ENCODE data around the gene ARL6IP5. TPM values are rescaled to one million over a fixed set of nuclear protein-coding genes. Genes with fewer than 3 reads are reported as not detected.

Gene ARL6IP5
- total and polyA plus RNA-seq, 2 of the 13 experiments (the other 11 are each of a cell fraction or from before 2014, with no cell fraction given), result 23.7 to 29.6 TPM

GRCh38 chr3:69080233-69080920 is 4.4 kb upstream of the ARL6IP5 start, which contains the start of gene UBA3:
Gene UBA3, minus strand, starts transcription at chr3:69080365. Its CDS starts 12 bp downstream, at chr3:69080353.
- ChIA-PET POLR2A (interaction anchor here (1.0 to 1.2 kb wide), 2 partner anchors 67 to 120 kb away, joined by 3 to 6 read pairs; partner anchors contain the start of gene EOGT), CTCF (ENCODE audit: low intra/inter-chr PET ratio, low total read pairs) (no interaction called here)
- intact Hi-C loops (cut with micrococcal nuclease; ENCODE audit: unreplicated experiment) (loop anchor here (1.0 kb wide), 1 partner anchor 28 kb away; the partner anchor contains the start of gene TMF1), in situ Hi-C loops (cut with HindIII; ENCODE audit: extremely low pct_ligation_motif_present, low pct_unique_long_range_greater_than_20kb) (no loop called here)
- H3K4me1 ChIP-seq (ENCODE audit: insufficient read depth, low read length), result peaks cover 53% of the 10 kb centered on the region
- peak within 1 kb of the TSS; percentile 61 to 86 (median 71) for H3K4me3 ChIP-seq (replicated peaks in 1 of 3; ENCODE audit: insufficient read depth in 1 of 3, low read depth in 2 of 3, low read length in 3 of 3)
- no peaks in the 10 kb centered on the region for H3K9me3 ChIP-seq (ENCODE audit: low read length)
- peaks cover 28% of the 10 kb centered on the region for H3K79me2 ChIP-seq (ENCODE audit: insufficient read depth, low read length)
- DNase-seq (ENCODE audit: low spot score) (peak; percentile 76), FAIRE-seq (no peak), ATAC-seq (peak; percentile 87)
- no TSS peak for BruUV-seq (replicated peaks)
- WGBS (ENCODE audit: low lambda C conversion rate), result 7% methylated on average over 18 of the region's 37 CpGs
- no peak within 1 kb of the TSS for H2AFZ ChIP-seq (ENCODE audit: low read length)
- H4K20me1 ChIP-seq (ENCODE audit: insufficient read depth, low read length), result no peaks in the 10 kb centered on the region
- H3K36me3 ChIP-seq (replicated peaks in 1 of 2; ENCODE audit: control insufficient read depth in 1 of 2, insufficient read depth in 2 of 2, low read length in 2 of 2), result no peaks in the 10 kb centered on the region
- H3K4me2 ChIP-seq (ENCODE audit: low read depth, low read length), result peak within 1 kb of the TSS; percentile 78
- H3K27ac ChIP-seq (ENCODE audit: extremely low read length, insufficient read depth, low read length), result peak within 1 kb of the TSS; percentile 63
- H3K27me3 ChIP-seq (ENCODE audit: control insufficient read depth in 1 of 2, insufficient read depth in 2 of 2, low read length in 2 of 2), result no peaks in the 10 kb centered on the region; a peak in 1 of 5 replicates
- peak within 1 kb of the TSS; percentile 86 for H3K9ac ChIP-seq (ENCODE audit: insufficient read depth, low read depth, low read length)
- TF ChIP-seq ONECUT2 (CRISPR knock-in tag; IDR thresholded peaks at IDR 0.05), result no peak
- no peak for TF ChIP-seq ZNF547 (CRISPR knock-in tag; IDR thresholded peaks at IDR 0.05)
- TF ChIP-seq MBD4 (IDR thresholded peaks at IDR 0.05; ENCODE audit: borderline replicate concordance, low read length), result no peak
- no peak for TF ChIP-seq MED13 (CRISPR knock-in tag; IDR thresholded peaks at IDR 0.05)
- TF ChIP-seq TEF (CRISPR knock-in tag; IDR thresholded peaks at IDR 0.05), result no peak
- TF ChIP-seq ZNF672 (CRISPR knock-in tag; IDR thresholded peaks at IDR 0.05), result no peak
- no peak for TF ChIP-seq SP2 (CRISPR knock-in tag; IDR thresholded peaks at IDR 0.05)
- TF ChIP-seq NFE2 (CRISPR knock-in tag; IDR thresholded peaks at IDR 0.05), result no peak
- TF ChIP-seq ARNT2 (CRISPR knock-in tag; IDR thresholded peaks at IDR 0.05; ENCODE audit: low read depth), result peak; percentile 41; the same call in 1 of the 2 replicates
- TF ChIP-seq ZZZ3 (CRISPR knock-in tag; IDR thresholded peaks at IDR 0.05; ENCODE audit: borderline replicate concordance), result no peak
- no peak for TF ChIP-seq SCMH1 (CRISPR knock-in tag; IDR thresholded peaks at IDR 0.05; ENCODE audit: borderline replicate concordance)
- TF ChIP-seq RORA (CRISPR knock-in tag; IDR thresholded peaks at IDR 0.05), result no peak
- TF ChIP-seq MAZ (IDR thresholded peaks at IDR 0.05; ENCODE audit: borderline replicate concordance, low read depth, low read length), result no peak
- TF ChIP-seq MAZ (CRISPR knock-in tag; IDR thresholded peaks at IDR 0.05; ENCODE audit: low read depth), result peak; percentile 59; the same call in 1 of the 2 replicates
- TF ChIP-seq GABPB1 (CRISPR knock-in tag; IDR thresholded peaks at IDR 0.05), result peak; percentile 57
- no peak for TF ChIP-seq ZBTB46 (CRISPR knock-in tag; IDR thresholded peaks at IDR 0.05; ENCODE audit: borderline replicate concordance)
- no peak for TF ChIP-seq ZFP36L2 (CRISPR knock-in tag; IDR thresholded peaks at IDR 0.05)
- peak; percentile 56 for TF ChIP-seq ZNF687 (CRISPR knock-in tag; IDR thresholded peaks at IDR 0.05)
- no peak for TF ChIP-seq SP140L (CRISPR knock-in tag; IDR thresholded peaks at IDR 0.05; ENCODE audit: borderline replicate concordance)

All from HepG2 (cell line).